ENCODE results near the gene DYNLT4.
A peak's percentile ranks its signal among the peaks of the same experiment; 100 is the strongest.
"Not testable (repeated sequence)": the region's sequence is repeated elsewhere in the genome, so short reads cannot be mapped to it uniquely, and the experiment has no call there.

The DYNLT4 gene

GRCh38 chr1:44828003-44828651 lies 21.0 kb upstream of the DYNLT4 start:
- DNase-seq = no peak

- no peak for DNase-seq
Observed at GRCh38 chr1:44827197-44828002, 20.2 kb upstream of the DYNLT4 start.

GRCh38 chr1:44826375-44827196 lies 19.4 kb upstream of the DYNLT4 start:
- DNase-seq = no peak

GRCh38 chr1:44824392-44824791 lies 17.2 kb upstream of the DYNLT4 start:
- DNase-seq = not testable (repeated sequence)

GRCh38 chr1:44822981-44823451 lies 15.9 kb upstream of the DYNLT4 start:
- DNase-seq = no peak

- no peak for DNase-seq
Observed at GRCh38 chr1:44822131-44822701, 15.1 kb upstream of the DYNLT4 start.

GRCh38 chr1:44821240-44821715 lies 14.1 kb upstream of the DYNLT4 start:
- DNase-seq = no peak

GRCh38 chr1:44820328-44821239 lies 13.4 kb upstream of the DYNLT4 start:
- no peak for DNase-seq

GRCh38 chr1:44819608-44820327 lies 12.6 kb upstream of the DYNLT4 start:
- DNase-seq = peak; percentile 86

- no peak for DNase-seq
Observed at GRCh38 chr1:44819196-44819607, 12.1 kb upstream of the DYNLT4 start.

- DNase-seq = no peak
Observed at GRCh38 chr1:44817771-44818495, 10.8 kb upstream of the DYNLT4 start.

GRCh38 chr1:44817307-44817706 lies 10.2 kb upstream of the DYNLT4 start:
- no peak for DNase-seq

- DNase-seq = not testable (repeated sequence)
Observed at GRCh38 chr1:44815926-44816325, 8.8 kb upstream of the DYNLT4 start.

GRCh38 chr1:44812822-44813543 lies 5.8 kb upstream of the DYNLT4 start:
- no peak for DNase-seq

- no peak for DNase-seq
Observed at GRCh38 chr1:44811234-44811633, 4.1 kb upstream of the DYNLT4 start.

- not testable (repeated sequence) for DNase-seq
Observed at GRCh38 chr1:44810762-44811105, 3.6 kb upstream of the DYNLT4 start.

- DNase-seq = no peak
Observed at GRCh38 chr1:44810101-44810761, 3.1 kb upstream of the DYNLT4 start.

- DNase-seq = peak; percentile 77
Observed at GRCh38 chr1:44808938-44809917, 2.1 kb upstream of the DYNLT4 start.

All from NK-92 treated with Interleukin-12 subunit alpha and Interleukin-12 subunit beta, amount 100 ng/mL, for 24 hours (cell line).